Suprapubic skin (tissue), 4 donors: ENCODE results near the gene STK17B. TPM values are rescaled to one million over a fixed set of nuclear protein-coding genes. Genes with fewer than 3 reads are reported as not detected.

Experiments
- DNase-seq, 2 donors: peaks; one replicate each; pipeline ENCODE4 v3.0.0-alpha.2; 2019; ENCODE audit warnings: low spot score in 2 of 2
- H3K27ac ChIP-seq: fragments of 200-600 bp; sonication (generic); one replicate; pipeline ENCODE4 v1.5.1; 2019
- H3K27me3 ChIP-seq: fragments of 200-600 bp; sonication (generic); one replicate; pipeline ENCODE4 v1.5.1; 2019
- H3K36me3 ChIP-seq: fragments of 200-600 bp; sonication (generic); one replicate; pipeline ENCODE4 v1.5.1; 2019
- H3K4me1 ChIP-seq: fragments of 200-600 bp; sonication (generic); one replicate; pipeline ENCODE4 v1.5.1; 2019
- H3K4me3 ChIP-seq: fragments of 200-600 bp; sonication (generic); one replicate; pipeline ENCODE4 v1.5.1; 2019; ENCODE audit warnings: mild to moderate bottlenecking
- H3K9me3 ChIP-seq: fragments of 200-600 bp; sonication (generic); one replicate; pipeline ENCODE4 v1.5.1; 2019
- EP300 ChIP-seq: sonication (generic); formaldehyde crosslinking; IDR thresholded peaks from one replicate; pipeline ENCODE4 v1.6.1; 2017; ENCODE audit warnings: antibody characterized with exemption
- POLR2A ChIP-seq, 2 donors: fragments of 450-650 bp; IDR thresholded peaks; one replicate each; pipeline ENCODE4 v1.6.1; 2017; ENCODE audit warnings: antibody characterized with exemption in 2 of 2, mild to moderate bottlenecking in 2 of 2, moderate library complexity in 2 of 2
- POLR2AphosphoS5 ChIP-seq, 3 donors: sonication (generic); formaldehyde crosslinking; IDR thresholded peaks; one replicate each; pipeline ENCODE4 v1.6.1; 2017; ENCODE audit warnings: antibody characterized with exemption in 3 of 3
- WGBS: methylation state at CpG from one replicate; pipeline ENCODE4 v1.1.5; 2018; 5-methylcytosine and 5-hydroxymethylcytosine counted together
- total RNA-seq, 4 donors: library from RNA; depleted of rRNA; stranded (reverse); fragments of >200 nt; gene quantifications; one replicate each; pipeline ENCODE4 v1.1.0, GENCODE V29; 2016
- TF ChIP-seq, protein P1 (sequence below), 2 donors: fragments of 200-600 bp in 1 of 2; fragments of 450-650 bp in 1 of 2; sonication (generic) in 1 of 2; IDR thresholded peaks; one replicate each; pipeline ENCODE4 v1.5.1; 2016 to 2019; ENCODE audit warnings: antibody characterized with exemption in 2 of 2, mild to moderate bottlenecking in 1 of 2, moderate library complexity in 1 of 2

The STK17B gene
- 10 to 100 TPM; 23.2 to 47.2 (median 37.6) TPM for total RNA-seq

DNA sequence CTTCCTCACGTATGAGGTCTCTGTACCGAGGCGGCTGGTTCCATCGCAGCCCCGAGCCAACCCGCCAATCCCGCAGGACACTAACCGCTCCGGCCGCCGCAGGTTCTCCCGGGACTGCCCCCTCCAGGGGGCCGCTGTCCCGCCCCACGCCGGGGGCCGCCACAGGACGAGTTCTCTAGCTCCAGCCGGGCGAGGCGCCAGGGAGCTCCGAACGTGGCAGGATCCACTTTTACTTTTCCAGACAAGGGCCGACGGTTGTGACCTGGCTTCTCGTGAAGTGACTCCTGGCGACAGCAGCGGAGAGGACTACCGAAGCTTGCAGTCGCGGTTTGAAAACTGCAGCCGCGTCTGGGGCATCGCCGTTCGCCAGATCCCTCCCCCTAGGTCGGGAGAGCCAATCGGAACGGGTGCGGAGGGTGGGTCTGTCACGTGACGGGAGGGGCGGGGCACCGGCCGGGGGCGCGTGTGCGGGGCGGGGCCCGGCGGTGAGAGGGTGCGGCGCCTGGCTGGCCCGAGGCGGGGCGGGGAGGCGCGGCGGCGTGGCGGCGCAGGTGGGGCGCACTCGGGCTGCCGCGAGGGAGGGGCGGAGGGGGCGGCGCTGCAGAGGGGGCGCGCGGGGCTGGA, at the start of gene STK17B:
Gene STK17B (minus strand): TSS at position 331 of the 624 bp plus-strand sequence. CDS start 8,195 bp downstream, outside the sequence.
- DNase-seq = peak; percentile 98
- H3K9me3 ChIP-seq = no peaks in the 10 kb centered on the region
- peaks cover 19% of the 10 kb centered on the region for H3K4me1 ChIP-seq
- no peaks in the 10 kb centered on the region for H3K27me3 ChIP-seq
- TF ChIP-seq, protein P1, sequence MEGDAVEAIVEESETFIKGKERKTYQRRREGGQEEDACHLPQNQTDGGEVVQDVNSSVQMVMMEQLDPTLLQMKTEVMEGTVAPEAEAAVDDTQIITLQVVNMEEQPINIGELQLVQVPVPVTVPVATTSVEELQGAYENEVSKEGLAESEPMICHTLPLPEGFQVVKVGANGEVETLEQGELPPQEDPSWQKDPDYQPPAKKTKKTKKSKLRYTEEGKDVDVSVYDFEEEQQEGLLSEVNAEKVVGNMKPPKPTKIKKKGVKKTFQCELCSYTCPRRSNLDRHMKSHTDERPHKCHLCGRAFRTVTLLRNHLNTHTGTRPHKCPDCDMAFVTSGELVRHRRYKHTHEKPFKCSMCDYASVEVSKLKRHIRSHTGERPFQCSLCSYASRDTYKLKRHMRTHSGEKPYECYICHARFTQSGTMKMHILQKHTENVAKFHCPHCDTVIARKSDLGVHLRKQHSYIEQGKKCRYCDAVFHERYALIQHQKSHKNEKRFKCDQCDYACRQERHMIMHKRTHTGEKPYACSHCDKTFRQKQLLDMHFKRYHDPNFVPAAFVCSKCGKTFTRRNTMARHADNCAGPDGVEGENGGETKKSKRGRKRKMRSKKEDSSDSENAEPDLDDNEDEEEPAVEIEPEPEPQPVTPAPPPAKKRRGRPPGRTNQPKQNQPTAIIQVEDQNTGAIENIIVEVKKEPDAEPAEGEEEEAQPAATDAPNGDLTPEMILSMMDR (IDR thresholded peaks at IDR 0.05) = no peak
- TF ChIP-seq EP300 (no peak), POLR2A (IDR thresholded peaks at IDR 0.05) (peak; percentile 70 to 94), POLR2AphosphoS5 (IDR thresholded peaks at IDR 0.05) (peak; percentile 66 to 97 (median 86))
- no peaks in the 10 kb centered on the region for H3K36me3 ChIP-seq
- peak within 1 kb of the TSS; percentile 97 for H3K27ac ChIP-seq
- H3K4me3 ChIP-seq = peak within 1 kb of the TSS; percentile 96
- WGBS = 0% methylated on average over 20 of the region's 72 CpGs

DNA sequence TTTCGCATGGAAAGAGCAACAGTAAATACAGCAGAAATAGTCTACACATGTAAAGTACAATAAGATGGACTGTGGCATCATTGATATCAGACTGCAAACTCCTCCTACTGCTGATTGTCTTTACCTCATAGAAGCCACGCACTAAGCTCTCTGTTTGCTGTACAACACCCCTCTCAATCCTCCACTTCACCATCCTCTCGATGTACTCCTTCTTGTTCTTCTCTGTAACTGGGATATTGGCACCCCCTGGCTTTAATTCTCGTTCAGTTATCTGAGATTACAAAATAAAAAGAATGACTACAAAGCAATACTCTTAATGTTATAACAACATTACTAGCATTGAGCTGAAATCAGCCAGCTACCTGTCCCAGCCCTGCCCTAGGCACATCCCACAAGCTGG, 49.3 kb upstream of the STK17B start:
- no peaks in the 10 kb centered on the region for H3K27me3 ChIP-seq
- H3K9me3 ChIP-seq = no peaks in the 10 kb centered on the region
- H3K27ac ChIP-seq = no peak overlapping the region
- DNase-seq = no peak
- TF ChIP-seq EP300 (no peak), POLR2A (IDR thresholded peaks at IDR 0.05) (no peak), POLR2AphosphoS5 (IDR thresholded peaks at IDR 0.05) (no peak)
- TF ChIP-seq, protein P1 (IDR thresholded peaks at IDR 0.05) = no peak
- no peaks in the 10 kb centered on the region for H3K4me1 ChIP-seq
- 82% methylated on average over 4 of the region's 4 CpGs for WGBS
- no peak overlapping the region for H3K4me3 ChIP-seq
- no peaks in the 10 kb centered on the region for H3K36me3 ChIP-seq

DNA sequence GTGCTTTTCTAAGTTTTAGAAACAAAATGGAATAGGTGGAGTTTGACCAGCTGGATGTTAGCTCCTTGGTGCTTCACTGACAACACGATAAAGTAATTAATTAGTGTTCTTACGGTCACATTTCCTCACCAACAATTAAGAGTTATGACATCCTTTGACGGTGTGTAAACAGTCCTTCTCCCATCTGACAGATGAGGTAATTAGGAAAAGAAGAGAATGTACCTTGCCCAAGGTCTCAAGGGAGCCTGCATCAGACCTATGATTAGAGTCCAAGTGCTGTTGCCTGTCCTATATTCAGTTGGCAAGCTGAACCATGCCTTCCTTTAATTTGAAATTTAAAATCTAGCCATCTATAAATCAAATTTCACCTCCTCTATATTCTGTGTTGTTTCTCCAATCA, 48.3 kb upstream of the STK17B start:
- no peaks in the 10 kb centered on the region for H3K36me3 ChIP-seq
- H3K4me3 ChIP-seq = no peak overlapping the region
- no peaks in the 10 kb centered on the region for H3K27me3 ChIP-seq
- no peaks in the 10 kb centered on the region for H3K4me1 ChIP-seq
- TF ChIP-seq POLR2AphosphoS5 (IDR thresholded peaks at IDR 0.05) = no peak
- H3K27ac ChIP-seq = no peak overlapping the region
- 67% methylated on average over 3 of the region's 3 CpGs for WGBS
- no peaks in the 10 kb centered on the region for H3K9me3 ChIP-seq
- no peak for DNase-seq

DNA sequence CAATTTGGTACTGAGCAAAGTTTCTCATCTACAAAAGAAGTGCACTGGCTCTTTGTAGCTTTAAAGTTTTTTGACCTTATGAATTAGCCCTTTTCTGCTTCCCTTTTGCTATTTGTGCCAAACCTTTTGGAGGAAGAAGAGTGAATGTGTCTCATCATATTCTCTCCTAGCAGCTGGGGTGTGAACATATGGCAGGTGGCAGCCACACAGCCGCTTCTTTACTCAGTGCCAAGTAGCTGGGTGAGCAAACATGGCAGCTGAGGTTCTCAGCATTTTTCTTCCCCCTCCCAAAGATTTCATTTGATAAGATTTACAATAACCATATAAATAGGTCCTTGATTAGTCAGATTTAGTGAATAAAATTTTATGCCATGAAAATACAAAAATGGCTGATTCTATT, 46.7 kb upstream of the STK17B start:
- no peaks in the 10 kb centered on the region for H3K9me3 ChIP-seq
- H3K4me3 ChIP-seq = no peak overlapping the region
- DNase-seq = no peak
- TF ChIP-seq POLR2A (IDR thresholded peaks at IDR 0.05) = no peak
- TF ChIP-seq EP300 = no peak
- TF ChIP-seq, protein P1 (IDR thresholded peaks at IDR 0.05) = no peak
- no peak for TF ChIP-seq POLR2AphosphoS5 (IDR thresholded peaks at IDR 0.05)
- 71% methylated on average over 1 of the region's 1 CpG for WGBS
- H3K27ac ChIP-seq = no peak overlapping the region
- no peaks in the 10 kb centered on the region for H3K36me3 ChIP-seq
- no peaks in the 10 kb centered on the region for H3K27me3 ChIP-seq
- H3K4me1 ChIP-seq = no peaks in the 10 kb centered on the region

DNA sequence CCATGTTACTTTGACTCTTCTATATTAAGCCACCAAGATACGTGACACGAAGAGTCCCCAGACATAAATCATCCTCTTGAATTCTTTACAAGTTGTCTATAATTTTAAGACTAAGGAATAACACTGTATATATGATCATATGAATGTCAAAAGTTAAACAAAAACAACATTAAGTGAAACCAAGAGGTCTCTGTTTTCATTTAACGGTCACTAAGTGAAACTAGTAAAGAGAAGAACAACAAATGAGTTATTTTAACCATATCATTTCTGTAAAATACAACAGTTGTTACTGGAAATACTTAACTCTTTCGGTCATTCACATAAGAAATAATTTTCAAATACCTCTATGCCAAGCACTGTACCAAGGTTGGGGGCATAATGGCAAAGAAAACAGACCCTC, 45.7 kb upstream of the STK17B start:
- DNase-seq = no peak
- Histone ChIP-seq H3K9me3 (no peaks in the 10 kb centered on the region), H3K27me3 (no peaks in the 10 kb centered on the region), H3K27ac (no peak overlapping the region), H3K4me3 (no peak overlapping the region), H3K36me3 (no peaks in the 10 kb centered on the region), H3K4me1 (no peaks in the 10 kb centered on the region)
- WGBS = 86% methylated on average over 4 of the region's 4 CpGs
- TF ChIP-seq POLR2AphosphoS5 (IDR thresholded peaks at IDR 0.05) = no peak
- TF ChIP-seq, protein P1 (IDR thresholded peaks at IDR 0.05) = no peak
- TF ChIP-seq POLR2A (IDR thresholded peaks at IDR 0.05) = no peak
- TF ChIP-seq EP300 = no peak

DNA sequence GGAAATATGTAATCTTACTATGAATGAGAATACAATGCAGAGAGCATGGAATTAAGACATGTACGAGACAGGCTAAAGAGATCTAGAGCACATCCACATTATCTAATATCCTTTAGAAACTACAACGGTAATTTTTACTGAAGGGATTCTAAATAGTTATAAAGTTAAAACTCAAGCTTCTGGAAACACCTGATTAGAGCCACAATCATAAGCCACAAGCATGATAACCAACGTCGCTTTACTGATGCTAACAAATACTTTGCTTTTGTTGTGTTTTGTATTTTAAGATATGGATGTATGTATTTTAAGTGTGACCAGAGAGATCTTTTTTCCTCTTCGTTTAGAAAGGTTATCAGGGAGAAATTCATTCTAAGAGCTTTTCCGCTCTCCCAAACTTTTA, 44.0 kb upstream of the STK17B start:
- WGBS = 94% methylated on average over 6 of the region's 6 CpGs
- DNase-seq = no peak

More for the DNA sequence above, 44.0 kb upstream of the STK17B start:
- no peak overlapping the region for H3K27ac ChIP-seq
- no peak overlapping the region for H3K4me3 ChIP-seq
- TF ChIP-seq, protein P1 (IDR thresholded peaks at IDR 0.05) = no peak
- TF ChIP-seq POLR2AphosphoS5 (IDR thresholded peaks at IDR 0.05) = no peak
- TF ChIP-seq EP300 = no peak
- TF ChIP-seq POLR2A (IDR thresholded peaks at IDR 0.05) = no peak
- H3K4me1 ChIP-seq = peaks cover 4% of the 10 kb centered on the region
- no peaks in the 10 kb centered on the region for H3K9me3 ChIP-seq
- H3K27me3 ChIP-seq = no peaks in the 10 kb centered on the region
- no peaks in the 10 kb centered on the region for H3K36me3 ChIP-seq
